OCI-M2 (cell line): ENCODE data around the gene FMNL2.
"Not testable (repeated sequence)": the region's sequence is repeated elsewhere in the genome, so short reads cannot be mapped to it uniquely, and the experiment has no call there.

Experiments
- DNase-seq: peaks from one replicate; lab custom pipeline; 2025; ENCODE audit not compliant: unreplicated experiment; lab: John Stamatoyannopoulos, UW

Gene FMNL2

GRCh38 chr2:152466980-152467676, 132.2 kb downstream of the FMNL2 start:
- no peak for DNase-seq

- DNase-seq, result no peak
These were observed 132.9 kb downstream of the FMNL2 start for GRCh38 chr2:152467677-152468410.

- DNase-seq, result no peak
These were observed 134.1 kb downstream of the FMNL2 start for GRCh38 chr2:152468899-152469692.

- DNase-seq, result no peak
These were observed 136.2 kb downstream of the FMNL2 start for GRCh38 chr2:152470861-152471854.

GRCh38 chr2:152472481-152472887, 137.5 kb downstream of the FMNL2 start:
- no peak for DNase-seq

GRCh38 chr2:152473151-152473857, 138.3 kb downstream of the FMNL2 start:
- no peak for DNase-seq

- DNase-seq, result not testable (repeated sequence)
These were observed 139.5 kb downstream of the FMNL2 start for GRCh38 chr2:152474523-152474922.

GRCh38 chr2:152475982-152476381, 141.0 kb downstream of the FMNL2 start:
- no peak for DNase-seq

- DNase-seq, result no peak
These were observed 142.5 kb downstream of the FMNL2 start for GRCh38 chr2:152477347-152478092.

- DNase-seq, result no peak
These were observed 144.3 kb downstream of the FMNL2 start for GRCh38 chr2:152479282-152479681.

GRCh38 chr2:152480821-152481399, 145.9 kb downstream of the FMNL2 start:
- no peak for DNase-seq

- DNase-seq, result no peak
These were observed 147.1 kb downstream of the FMNL2 start for GRCh38 chr2:152481881-152482583.

- no peak for DNase-seq
These were observed 148.5 kb downstream of the FMNL2 start for GRCh38 chr2:152483276-152484063.

- DNase-seq, result no peak
These were observed 151.2 kb downstream of the FMNL2 start for GRCh38 chr2:152485954-152486736.

- no peak for DNase-seq
These were observed 151.9 kb downstream of the FMNL2 start for GRCh38 chr2:152486737-152487400.

GRCh38 chr2:152488075-152488474, 153.1 kb downstream of the FMNL2 start:
- DNase-seq, result no peak
